Calu3 (cell line): ENCODE measurements around the gene BAMBI. TPM values are rescaled to one million over a fixed set of nuclear protein-coding genes. Genes with fewer than 3 reads are reported as not detected.
A peak's percentile ranks its signal among the peaks of the same experiment; 100 is the strongest.

Source experiments
- BruUV-seq: library from RNA; stranded (reverse); fragments of 400-500 nt; replicated peaks from 2 replicates; lab custom pipeline; 2021; lab: Mats Ljungman, UMichigan
- CTCF ChIA-PET: fragments of 300-600 bp; sonication (Branson Sonifier 250); formaldehyde crosslinking; loops from one replicate; lab custom pipeline; 2022; ENCODE audit warnings: antibody characterized with exemption; lab: Charles Lee
- DNase-seq: peaks from one replicate; pipeline ENCODE4 v3.0.0; 2022
- H3K27ac Mint-ChIP-seq: one replicate; pipeline ENCODE4 v1.8.0; 2022; ENCODE audit warnings: mixed read lengths; ENCODE audit not compliant: unreplicated experiment
- H3K27me3 Mint-ChIP-seq: one replicate; pipeline ENCODE4 v1.8.0; 2022; ENCODE audit warnings: mixed read lengths; ENCODE audit not compliant: unreplicated experiment
- H3K36me3 Mint-ChIP-seq: one replicate; pipeline ENCODE4 v1.8.0; 2022; ENCODE audit warnings: mild to moderate bottlenecking, moderate library complexity, mixed read lengths; ENCODE audit not compliant: insufficient read depth, unreplicated experiment
- H3K4me1 Mint-ChIP-seq: one replicate; pipeline ENCODE4 v1.8.0; 2022; ENCODE audit warnings: mild to moderate bottlenecking, low read depth, mixed read lengths; ENCODE audit not compliant: unreplicated experiment
- H3K4me3 Mint-ChIP-seq: one replicate; pipeline ENCODE4 v1.8.0; 2022; ENCODE audit warnings: mild to moderate bottlenecking, low read depth, moderate library complexity, mixed read lengths; ENCODE audit not compliant: unreplicated experiment
- H3K9me3 Mint-ChIP-seq: one replicate; pipeline ENCODE4 v1.8.0; 2022; ENCODE audit warnings: low read depth, mixed read lengths; ENCODE audit not compliant: unreplicated experiment
- CTCF ChIP-seq: fragments of 200-600 bp; IDR thresholded peaks from one replicate; pipeline ENCODE4 v1.8.0; 2022; ENCODE audit warnings: antibody characterized with exemption; ENCODE audit not compliant: unreplicated experiment
- intact Hi-C: fragments of 100-400 bp; cut with micrococcal nuclease; formaldehyde crosslinking; loops from one replicate; pipeline ENCODE4 v1.10.0; 2022; ENCODE audit not compliant: unreplicated experiment
- total RNA-seq: library from RNA; stranded (reverse); gene quantifications from 2 replicates; pipeline ENCODE4 v1.2.3, GENCODE V29; 2022

BAMBI gene
- total RNA-seq, 1 experiment from 2014 or later = 42.2 TPM

GRCh38 chr10:28661035-28661434 lies 16.3 kb upstream of the BAMBI start:
- Mint-ChIP-seq H3K9me3 (no peaks in the 10 kb centered on the region), H3K4me1 (peaks cover 20% of the 10 kb centered on the region), H3K27ac (no peak overlapping the region), H3K27me3 (no peaks in the 10 kb centered on the region), H3K36me3 (no peaks in the 10 kb centered on the region), H3K4me3 (no peak overlapping the region)
- no TSS peak for BruUV-seq
- CTCF ChIA-PET = no interaction called here
- peak; percentile 41 for DNase-seq
- intact Hi-C loops = loop anchor here (2.0 kb wide), 1 partner anchor 28 kb away; no protein-coding TSS in a partner anchor
- TF ChIP-seq CTCF = no peak

DNA sequence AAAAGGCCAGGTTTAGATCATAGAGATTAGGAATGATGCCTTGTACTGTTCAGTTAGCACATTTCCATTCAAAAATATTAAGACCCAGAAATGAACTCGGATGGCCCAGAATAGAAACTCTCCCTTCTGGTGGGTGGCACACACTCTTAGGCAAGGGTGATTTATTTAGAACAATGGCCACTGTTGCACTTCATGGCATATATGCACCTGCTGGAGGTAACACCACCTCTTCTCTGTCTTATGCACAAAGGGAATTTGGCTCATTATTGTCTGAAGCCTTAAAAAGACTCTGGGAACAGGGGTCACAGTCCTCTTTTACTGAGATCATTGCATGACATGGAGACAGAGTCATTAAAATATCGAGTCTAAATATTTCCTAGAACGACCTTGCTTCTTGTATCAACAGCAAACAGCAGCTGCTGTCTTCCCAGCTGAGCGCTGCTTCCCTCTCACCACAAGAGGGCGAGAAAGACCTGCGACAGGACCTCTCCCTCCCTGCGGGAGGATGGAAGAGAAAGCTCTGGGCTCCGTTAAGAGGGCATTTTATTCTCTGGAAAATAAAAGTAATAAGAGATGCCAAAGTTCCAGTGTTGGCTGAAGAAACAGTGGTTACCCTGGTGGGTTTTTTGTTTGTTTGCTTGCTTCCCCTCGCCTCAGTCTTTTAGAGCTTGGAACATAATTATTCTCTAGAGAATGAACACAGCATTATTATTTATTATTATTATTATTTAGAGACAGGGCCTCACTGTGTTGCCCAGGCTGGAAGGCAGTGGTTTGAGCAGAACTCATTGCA lies 13.5 kb upstream of the BAMBI start:
- peaks cover 8% of the 10 kb centered on the region for H3K36me3 Mint-ChIP-seq
- peak; percentile 80 for DNase-seq
- H3K27ac Mint-ChIP-seq = no peak overlapping the region
- no peaks in the 10 kb centered on the region for H3K9me3 Mint-ChIP-seq
- intact Hi-C loops = loop anchor here (1.0 kb wide), 2 partner anchors 467 to 641 kb away; no protein-coding TSS in a partner anchor
- peaks cover 47% of the 10 kb centered on the region for H3K4me1 Mint-ChIP-seq
- no peak overlapping the region for H3K4me3 Mint-ChIP-seq
- no TSS peak for BruUV-seq
- CTCF ChIA-PET = interaction anchor here (0.6 to 1.9 kb wide), 23 partner anchors 10 to 643 kb away, joined by 3 to 26 read pairs (median 3); no protein-coding TSS in a partner anchor
- peak; percentile 76 for TF ChIP-seq CTCF
- H3K27me3 Mint-ChIP-seq = peaks cover 10% of the 10 kb centered on the region

DNA sequence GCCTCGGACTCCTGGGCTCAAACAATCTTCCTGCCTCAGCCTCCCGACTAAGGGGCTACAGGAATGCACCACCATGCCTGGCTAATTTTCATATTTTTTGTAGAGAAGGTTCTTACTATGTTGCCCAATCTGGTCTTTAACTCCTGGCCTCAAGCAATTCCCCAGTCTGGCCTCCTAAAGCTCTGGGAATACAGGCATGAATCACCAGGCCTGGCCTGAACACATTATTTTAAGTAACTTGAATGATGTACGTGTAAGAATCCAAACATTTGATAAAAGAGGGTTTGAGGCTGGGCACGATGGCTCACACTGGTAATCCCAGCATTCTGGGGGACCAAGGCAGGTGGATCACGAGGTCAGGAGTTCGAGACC lies 13.0 kb upstream of the BAMBI start:
- no peak for DNase-seq
- no peak overlapping the region for H3K4me3 Mint-ChIP-seq
- no peak overlapping the region for H3K27ac Mint-ChIP-seq
- intact Hi-C loops = no loop called here
- CTCF ChIA-PET = interaction anchor here (0.6 to 1.9 kb wide), 23 partner anchors 9 to 642 kb away, joined by 3 to 26 read pairs (median 3); no protein-coding TSS in a partner anchor
- BruUV-seq = no TSS peak
- H3K4me1 Mint-ChIP-seq = peaks cover 53% of the 10 kb centered on the region
- no peak for TF ChIP-seq CTCF
- no peaks in the 10 kb centered on the region for H3K9me3 Mint-ChIP-seq
- H3K27me3 Mint-ChIP-seq = peaks cover 16% of the 10 kb centered on the region
- peaks cover 14% of the 10 kb centered on the region for H3K36me3 Mint-ChIP-seq

DNA sequence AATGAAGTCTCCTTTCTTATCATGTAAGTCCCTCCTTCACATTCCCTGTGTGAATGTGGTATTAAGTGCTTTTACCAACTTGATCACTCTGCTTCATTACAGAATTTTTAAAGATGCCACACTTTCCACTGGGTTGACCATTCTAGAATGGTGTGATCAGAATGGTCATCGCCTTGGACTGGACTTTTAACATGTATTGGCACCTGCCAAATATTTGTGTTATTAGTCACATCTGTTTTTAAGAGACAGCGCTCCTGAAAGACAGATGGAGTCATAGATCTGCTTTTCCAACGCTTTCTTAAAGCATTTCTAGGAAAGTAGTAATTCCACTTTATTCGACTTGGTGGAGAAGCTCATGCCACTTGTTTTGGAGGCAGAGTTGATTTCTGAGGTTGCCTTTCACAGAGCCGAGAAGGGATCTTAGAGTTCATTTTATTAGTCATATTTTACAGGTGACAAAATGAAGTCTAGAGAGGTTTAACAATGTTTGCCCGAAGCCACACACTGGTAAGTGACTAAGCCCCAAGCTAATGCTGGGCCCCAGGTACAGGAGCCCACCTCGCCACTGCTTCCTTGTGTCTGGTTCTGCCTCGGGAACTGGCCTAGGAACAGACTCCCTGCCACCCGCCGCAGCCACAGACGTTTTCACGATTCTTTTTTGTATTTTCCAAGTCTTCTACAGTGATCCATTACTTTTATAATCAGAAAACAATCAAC lies 10.4 kb upstream of the BAMBI start:
- DNase-seq = no peak

More for the DNA sequence above, 10.4 kb upstream of the BAMBI start:
- Mint-ChIP-seq H3K36me3 (peaks cover 16% of the 10 kb centered on the region), H3K4me3 (peak overlapping the region; percentile 79), H3K4me1 (peaks cover 45% of the 10 kb centered on the region), H3K9me3 (no peaks in the 10 kb centered on the region), H3K27me3 (peaks cover 21% of the 10 kb centered on the region), H3K27ac (no peak overlapping the region)
- intact Hi-C loops = loop anchor here (1.0 kb wide), 1 partner anchor 324 kb away; no protein-coding TSS in a partner anchor
- CTCF ChIA-PET = no interaction called here
- TF ChIP-seq CTCF = no peak
- BruUV-seq = no TSS peak
